Embryonic facial prominence (tissue), 1 donor: ENCODE measurements around the gene AMMECR1L.
"Not testable (repeated sequence)": the region's sequence is repeated elsewhere in the genome, so short reads cannot be mapped to it uniquely, and the experiment has no call there.

ENCODE experiments used
- DNase-seq: peaks from one replicate; pipeline ENCODE4 v3.0.0-alpha.2; 2016; ENCODE audit errors: extremely low spot score

Gene AMMECR1L

GRCh38 chr2:127841466-127842178 is 44.1 kb downstream of the AMMECR1L start:
- DNase-seq, result no peak

DNA sequence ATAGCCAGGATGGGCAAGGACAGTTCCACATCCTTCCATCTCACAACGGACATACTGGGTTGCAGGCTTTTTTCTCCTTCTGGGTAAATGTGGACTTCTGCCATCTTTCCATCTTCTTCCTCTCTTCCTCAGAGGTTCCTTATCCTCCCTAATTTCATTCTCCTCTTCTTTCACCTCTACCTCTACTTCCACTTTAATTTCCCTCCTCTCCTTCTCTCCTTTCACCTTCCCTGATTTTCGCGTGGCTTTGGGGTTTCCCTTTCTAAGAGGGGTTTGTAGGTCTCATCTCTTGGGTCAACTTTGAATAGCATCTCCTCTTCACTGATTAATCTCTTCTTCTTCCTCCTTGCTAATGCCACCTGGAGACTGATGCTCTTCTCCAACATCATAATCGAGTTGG is 44.9 kb downstream of the AMMECR1L start:
- DNase-seq, result no peak

DNA sequence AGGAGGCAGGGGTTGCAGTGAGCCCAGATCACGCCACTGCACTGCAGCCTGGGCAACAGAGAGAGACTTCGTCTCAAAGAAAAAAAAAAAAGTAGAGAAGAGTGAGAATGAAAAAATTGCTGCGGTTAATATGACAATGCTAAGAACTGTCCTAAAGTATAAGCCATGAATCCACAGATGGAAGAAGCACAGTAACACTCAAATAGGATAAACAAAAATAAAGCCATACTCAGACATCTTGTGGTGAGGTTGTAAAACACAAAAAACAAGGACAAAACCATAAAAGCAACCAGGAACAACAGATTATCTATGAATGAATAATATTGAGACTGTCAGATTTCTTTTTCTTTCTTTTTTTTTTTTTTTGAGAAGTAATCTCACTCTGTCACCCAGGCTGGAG is 50.8 kb downstream of the AMMECR1L start:
- DNase-seq, result no peak

DNA sequence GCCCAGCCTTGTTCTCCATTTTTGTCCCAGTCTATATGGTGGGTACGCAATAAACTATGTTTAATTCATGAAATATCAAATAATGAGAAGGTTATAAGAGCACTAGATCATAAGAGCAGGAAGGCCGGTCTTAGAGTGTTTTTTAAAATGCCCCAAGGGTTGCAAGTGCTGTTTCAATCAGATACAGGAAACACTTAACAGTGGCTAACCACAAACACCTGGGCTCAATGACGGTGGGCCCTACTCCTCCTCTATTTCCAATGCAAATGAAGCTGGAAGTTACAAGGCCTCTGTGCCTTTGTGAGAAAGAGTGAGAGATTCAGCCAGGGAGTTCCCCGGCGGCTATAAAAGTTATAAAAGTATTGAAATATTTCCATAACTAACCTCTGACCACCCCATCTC is 55.9 kb downstream of the AMMECR1L start:
- peak; percentile 7 for DNase-seq

DNA sequence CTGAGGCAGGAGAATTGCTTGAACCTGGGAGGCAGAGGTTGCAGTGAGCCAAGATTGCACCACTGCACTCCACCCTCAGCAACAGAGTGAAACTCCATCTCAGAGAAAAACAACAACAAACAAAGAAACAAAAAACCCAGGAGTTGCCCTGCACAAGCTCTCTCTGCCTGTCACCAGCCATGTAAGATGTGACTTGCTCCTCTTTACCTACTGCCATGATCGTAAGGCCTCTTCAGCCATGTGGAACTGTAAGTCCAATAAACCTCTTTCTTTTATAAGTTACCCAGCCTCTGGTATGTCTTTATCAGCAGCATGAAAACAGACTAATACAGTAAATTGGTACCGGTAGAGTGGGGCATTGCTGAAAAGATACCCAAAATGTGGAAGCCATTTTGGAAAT is 59.0 kb downstream of the AMMECR1L start:
- DNase-seq, result not testable (repeated sequence)

- DNase-seq, result no peak
Observed at GRCh38 chr2:127826047-127826446, 59.7 kb downstream of the AMMECR1L start.

- no peak for DNase-seq
Observed at GRCh38 chr2:127820080-127820668, 65.6 kb downstream of the AMMECR1L start.

DNA sequence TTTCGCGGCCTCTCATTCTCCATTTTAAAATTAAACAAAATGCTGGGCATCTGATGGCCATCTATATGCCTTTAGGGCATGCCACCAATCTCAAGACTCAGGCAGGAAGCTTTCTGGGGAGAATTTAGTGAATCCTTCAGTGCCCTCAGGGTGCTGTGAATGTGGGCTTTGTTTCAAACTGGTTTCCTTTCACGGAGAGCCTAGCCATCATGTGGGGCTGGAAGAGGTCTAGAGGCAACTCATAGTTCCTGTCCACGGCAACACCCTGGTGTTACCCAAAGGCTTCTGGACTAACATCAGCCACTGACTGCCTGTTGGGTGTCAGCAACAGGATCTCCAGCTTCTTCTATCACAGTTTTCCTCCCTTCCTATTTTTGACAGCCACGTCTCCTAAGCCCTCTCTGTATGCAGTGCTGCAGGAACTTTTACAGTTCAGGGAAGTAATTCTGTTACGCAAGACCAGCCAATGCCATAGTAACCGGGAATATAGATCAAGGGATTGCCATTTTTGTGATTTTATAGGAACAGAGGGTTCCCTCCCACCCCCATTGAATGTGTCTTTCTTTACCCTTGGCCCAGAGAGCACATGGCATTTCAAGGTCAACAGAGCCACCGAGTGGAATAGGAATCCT is 66.8 kb downstream of the AMMECR1L start:
- no peak for DNase-seq

DNA sequence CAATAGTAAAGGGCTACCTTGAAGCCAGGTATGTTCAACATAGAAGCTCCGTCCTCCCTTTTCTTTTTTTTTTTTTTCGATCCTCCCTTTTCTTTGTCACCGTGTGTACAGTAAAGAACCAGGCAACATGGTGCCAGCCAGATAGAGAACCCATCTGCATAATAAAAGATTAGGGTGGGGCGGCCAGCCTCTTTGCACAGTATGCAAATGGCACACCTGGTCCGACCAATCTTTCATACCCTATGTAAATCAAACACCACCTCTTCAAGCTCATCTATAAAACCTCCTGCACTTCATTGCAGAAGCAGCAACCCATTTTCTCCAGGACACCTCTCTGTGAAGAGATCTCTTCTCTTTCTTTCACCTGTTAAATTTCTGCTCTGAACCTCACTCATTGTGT is 67.5 kb downstream of the AMMECR1L start:
- no peak for DNase-seq

DNA sequence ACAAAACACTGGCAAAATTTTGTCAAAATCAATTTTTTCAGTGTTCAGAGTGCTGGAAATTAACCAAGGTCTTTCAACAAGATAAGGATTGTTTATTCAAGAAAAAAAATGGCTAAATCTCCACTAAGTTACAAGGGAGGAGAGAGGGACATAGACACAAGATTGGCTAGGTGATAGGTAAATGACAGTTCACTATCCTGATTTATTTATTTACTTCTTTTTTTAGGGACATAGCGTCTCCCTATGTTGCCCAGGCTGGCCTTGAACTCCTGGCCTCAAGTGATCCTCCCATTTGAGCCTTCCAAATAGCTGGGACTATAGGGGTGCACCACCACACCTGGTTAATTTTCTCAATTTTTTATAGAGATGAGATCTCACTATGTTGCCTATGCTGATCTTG is 71.1 kb downstream of the AMMECR1L start:
- no peak for DNase-seq

DNA sequence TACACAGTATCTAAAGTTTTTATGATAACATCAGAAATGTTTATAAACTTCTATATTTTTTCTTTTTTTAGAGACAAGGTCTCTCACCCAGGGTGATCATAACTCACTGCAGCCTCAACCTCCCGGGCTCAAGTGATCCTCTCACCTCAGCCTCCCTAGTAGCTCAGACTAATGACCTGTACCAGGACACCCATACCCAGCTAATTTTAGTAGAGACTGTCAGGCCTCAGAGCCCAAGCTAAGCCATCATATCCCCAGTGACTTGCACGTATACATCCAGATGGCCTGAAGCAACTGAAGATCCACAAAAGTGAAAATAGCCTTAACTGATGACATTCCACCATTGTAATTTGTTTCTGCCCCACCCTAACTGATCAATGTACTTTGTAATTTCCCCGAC is 73.3 kb downstream of the AMMECR1L start:
- not testable (repeated sequence) for DNase-seq
